Measurements from ENCODE around the gene FYB1. TPM values are rescaled to one million over a fixed set of nuclear protein-coding genes. Genes with fewer than 3 reads are reported as not detected.

FYB1 gene
- total RNA-seq, 1 donor from 2014 or later = 4.2 TPM

Other genes with a start within 250 kb of the FYB1 start
- gene RICTOR, start 145.2 kb downstream of the FYB1 start, total RNA-seq = 25.6 TPM
- gene C9, start 144.9 kb upstream of the FYB1 start, total RNA-seq = not detected
- 29.9 TPM for gene DAB2, start 205.4 kb upstream of the FYB1 start, total RNA-seq